ENCODE data around the gene ABLIM1. TPM values are rescaled to one million over a fixed set of nuclear protein-coding genes. Genes with fewer than 3 reads are reported as not detected.

ABLIM1 gene
- total and polyA plus RNA-seq, 5 experiments from 2014 or later = 267 to 430 (median 388) TPM

DNA sequence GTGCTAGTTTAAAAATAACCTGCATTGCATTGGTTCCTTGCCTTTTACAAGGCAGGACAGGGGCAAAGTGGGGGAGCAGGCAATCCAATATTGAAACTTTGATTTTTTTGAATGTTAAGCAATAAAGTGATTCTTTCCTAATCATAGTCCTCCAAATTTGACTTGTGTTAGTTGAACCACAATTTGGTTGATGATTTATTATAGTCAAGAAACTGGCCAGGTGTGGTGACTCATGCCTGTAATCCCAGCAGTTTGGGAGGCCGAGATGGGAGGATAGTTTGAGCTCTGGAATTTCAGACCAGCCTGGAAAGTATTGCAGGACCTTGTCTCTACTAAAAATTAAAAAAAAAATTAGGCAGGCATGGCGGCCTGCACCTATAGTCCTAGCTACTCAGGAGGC, 27.9 kb upstream of the ABLIM1 start:
- no peaks in the 10 kb centered on the region for H3K36me3 Mint-ChIP-seq
- H3K4me1 Mint-ChIP-seq = no peaks in the 10 kb centered on the region
- POLR2A ChIA-PET = no interaction called here
- H3K27ac Mint-ChIP-seq = no peak overlapping the region
- H3K4me3 Mint-ChIP-seq = no peak overlapping the region
- ATAC-seq (no peak), DNase-seq (no peak)
- H3K9me3 Mint-ChIP-seq = no peaks in the 10 kb centered on the region
- no peaks in the 10 kb centered on the region for H3K27me3 Mint-ChIP-seq

DNA sequence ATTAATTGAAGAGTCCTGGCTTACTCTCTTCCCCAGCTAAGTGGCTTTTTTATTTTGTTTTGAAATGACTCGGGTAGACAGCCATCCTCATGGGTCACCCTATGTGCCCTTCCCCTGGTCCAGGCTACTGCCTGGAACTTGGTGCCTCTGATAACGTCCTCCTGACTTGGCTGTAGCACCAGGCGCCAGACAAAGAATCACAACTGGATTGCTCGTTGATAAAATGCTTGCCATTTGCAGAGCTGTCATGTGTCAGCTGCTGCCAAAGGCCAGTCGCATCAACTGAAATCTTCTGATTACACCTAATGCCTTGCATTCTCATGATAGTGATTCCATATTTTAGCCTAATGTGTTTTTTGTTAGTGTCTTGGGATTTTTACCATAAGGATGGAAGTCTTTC, 27.4 kb upstream of the ABLIM1 start:
- no peaks in the 10 kb centered on the region for H3K4me1 Mint-ChIP-seq
- H3K27ac Mint-ChIP-seq = no peak overlapping the region
- DNase-seq = no peak
- POLR2A ChIA-PET = no interaction called here
- H3K27me3 Mint-ChIP-seq = no peaks in the 10 kb centered on the region
- no peaks in the 10 kb centered on the region for H3K36me3 Mint-ChIP-seq
- no peaks in the 10 kb centered on the region for H3K9me3 Mint-ChIP-seq
- no peak for ATAC-seq
- H3K4me3 Mint-ChIP-seq = no peak overlapping the region

DNA sequence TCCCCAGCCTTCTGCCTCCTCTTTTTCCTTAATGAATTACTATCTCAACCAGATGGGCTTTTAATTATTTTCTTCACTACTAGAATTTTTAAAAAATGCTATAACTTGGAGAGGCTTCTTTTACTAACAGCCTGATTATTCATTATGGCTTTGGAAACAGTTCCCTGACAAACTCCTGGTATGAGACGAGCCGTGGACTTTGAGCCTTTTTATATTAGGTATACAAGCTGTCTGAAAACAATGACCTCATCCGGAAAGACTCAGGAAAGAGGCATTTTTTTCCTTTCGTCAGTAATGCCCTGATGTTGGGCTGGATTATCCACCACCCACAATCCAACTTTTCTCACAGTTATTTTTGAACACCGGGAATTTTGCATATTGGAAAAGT, 26.7 kb upstream of the ABLIM1 start:
- no peaks in the 10 kb centered on the region for H3K9me3 Mint-ChIP-seq
- no peak for ATAC-seq
- no peak overlapping the region for H3K27ac Mint-ChIP-seq
- H3K36me3 Mint-ChIP-seq = no peaks in the 10 kb centered on the region
- no peak overlapping the region for H3K4me3 Mint-ChIP-seq
- no peaks in the 10 kb centered on the region for H3K27me3 Mint-ChIP-seq
- no peak for DNase-seq
- POLR2A ChIA-PET = no interaction called here
- H3K4me1 Mint-ChIP-seq = no peaks in the 10 kb centered on the region

DNA sequence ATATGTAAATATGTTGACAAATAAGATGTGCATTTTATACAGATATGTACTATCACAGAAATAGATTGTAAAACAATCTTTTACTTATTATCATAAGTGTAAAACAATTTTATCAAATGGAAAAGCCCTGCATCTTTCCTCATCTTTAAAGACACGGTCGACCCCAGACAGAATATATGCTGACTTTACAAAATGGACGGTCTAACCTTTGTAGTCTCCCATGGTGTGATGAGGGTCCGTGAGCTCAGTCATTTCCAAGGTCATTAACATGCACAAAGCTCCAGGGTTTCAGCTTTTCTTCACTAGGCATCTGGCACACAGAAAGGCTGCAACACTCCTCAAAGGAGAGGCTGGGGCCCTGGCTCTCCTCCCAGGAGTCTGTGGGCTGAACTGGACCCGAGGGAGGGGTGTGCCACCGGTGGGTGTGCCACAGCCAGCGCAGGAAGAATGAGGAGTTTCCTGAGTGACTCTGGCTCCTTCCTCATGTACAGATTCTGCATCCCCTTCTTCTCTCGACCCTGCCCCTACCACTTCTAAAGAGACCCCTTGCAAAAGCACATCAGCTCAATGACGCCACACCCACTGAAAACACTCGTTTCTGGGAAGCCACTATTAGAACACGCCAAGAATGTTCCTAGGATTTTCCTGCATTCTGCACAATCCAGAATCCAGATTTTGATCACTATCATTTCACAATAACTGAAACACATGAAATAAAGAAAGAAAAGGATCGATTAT, 26.2 kb upstream of the ABLIM1 start:
- peak overlapping the region in 1 of 10 donors; percentile 56 for H3K27ac Mint-ChIP-seq
- no peaks in the 10 kb centered on the region for H3K4me1 Mint-ChIP-seq
- DNase-seq (no peak), ATAC-seq (no peak)
- no peaks in the 10 kb centered on the region for H3K27me3 Mint-ChIP-seq
- POLR2A ChIA-PET = no interaction called here
- H3K4me3 Mint-ChIP-seq = no peak overlapping the region
- no peaks in the 10 kb centered on the region for H3K9me3 Mint-ChIP-seq
- H3K36me3 Mint-ChIP-seq = no peaks in the 10 kb centered on the region

DNA sequence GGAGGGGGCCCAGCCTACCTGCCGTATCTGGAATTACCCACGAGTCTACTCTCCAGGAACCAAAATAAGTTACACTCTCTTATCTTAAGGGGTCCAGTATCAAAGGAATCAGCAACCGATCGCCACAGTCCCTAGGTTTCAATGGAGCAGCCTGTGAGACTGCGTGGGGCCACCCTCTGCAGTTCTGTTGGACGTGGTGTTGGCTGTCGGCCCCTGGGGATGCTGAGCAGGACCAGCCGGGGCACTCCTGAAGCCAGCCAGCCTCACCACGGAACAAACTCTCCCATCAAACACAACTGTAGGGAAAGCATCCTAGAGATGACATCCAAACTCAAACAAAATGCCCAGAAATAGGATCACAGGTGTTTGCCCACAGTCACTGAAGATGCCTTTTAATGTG, 25.5 kb upstream of the ABLIM1 start:
- Mint-ChIP-seq H3K27me3 (peaks cover 0 to 2% (median 0%) of the 10 kb centered on the region in 5 donors), H3K9me3 (no peaks in the 10 kb centered on the region), H3K4me1 (no peaks in the 10 kb centered on the region), H3K36me3 (no peaks in the 10 kb centered on the region), H3K4me3 (no peak overlapping the region), H3K27ac (no peak overlapping the region)
- ATAC-seq (no peak), DNase-seq (no peak)
- POLR2A ChIA-PET = no interaction called here

DNA sequence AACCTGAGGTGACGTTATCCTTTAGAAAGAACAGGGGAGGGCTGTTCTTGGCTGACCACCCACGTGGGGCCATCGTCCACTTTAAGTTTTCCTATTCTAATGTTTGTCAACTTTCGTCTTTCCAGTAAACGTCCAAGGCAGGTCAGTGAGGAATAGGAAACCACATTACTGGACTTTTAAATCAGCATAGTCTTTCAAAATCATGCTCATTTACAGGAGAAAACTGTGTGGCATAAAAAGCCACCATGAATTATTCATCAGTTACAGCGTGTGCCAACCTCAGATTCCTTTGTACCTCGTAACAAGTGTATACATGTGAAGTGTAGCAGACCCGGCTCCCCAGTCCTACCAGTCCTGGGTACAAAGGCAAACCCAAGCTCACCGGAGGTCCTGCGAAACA, 25.1 kb upstream of the ABLIM1 start:
- POLR2A ChIA-PET = no interaction called here
- ATAC-seq (no peak), DNase-seq (no peak)
- Mint-ChIP-seq H3K4me1 (no peaks in the 10 kb centered on the region), H3K27ac (no peak overlapping the region), H3K27me3 (peaks cover 0 to 2% (median 0%) of the 10 kb centered on the region in 5 donors), H3K36me3 (no peaks in the 10 kb centered on the region), H3K4me3 (no peak overlapping the region), H3K9me3 (no peaks in the 10 kb centered on the region)

DNA sequence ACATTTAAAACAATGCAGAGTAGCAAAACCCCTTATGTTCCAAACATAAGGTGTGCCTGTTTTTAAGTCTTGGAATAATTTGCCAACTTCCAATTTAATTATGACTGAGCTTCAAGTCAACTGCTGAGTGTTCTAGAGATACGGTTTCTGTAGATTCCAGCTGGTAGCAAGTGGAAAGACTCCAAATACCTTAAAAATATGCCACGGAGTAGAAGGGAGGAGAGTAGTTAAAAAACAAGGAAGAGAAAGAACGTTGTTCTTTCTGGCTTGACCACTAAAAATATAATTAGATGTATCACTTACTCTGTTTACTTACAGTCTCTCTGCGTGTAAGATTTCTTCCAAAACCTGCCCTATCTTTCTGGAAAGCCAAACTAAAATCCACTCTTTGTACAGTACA, 24.5 kb upstream of the ABLIM1 start:
- H3K27ac Mint-ChIP-seq = no peak overlapping the region
- no peaks in the 10 kb centered on the region for H3K9me3 Mint-ChIP-seq
- no peaks in the 10 kb centered on the region for H3K36me3 Mint-ChIP-seq
- H3K4me3 Mint-ChIP-seq = no peak overlapping the region
- no peak for ATAC-seq
- POLR2A ChIA-PET = no interaction called here
- no peak for DNase-seq
- H3K27me3 Mint-ChIP-seq = peaks cover 0 to 2% (median 0%) of the 10 kb centered on the region in 5 donors
- H3K4me1 Mint-ChIP-seq = no peaks in the 10 kb centered on the region

DNA sequence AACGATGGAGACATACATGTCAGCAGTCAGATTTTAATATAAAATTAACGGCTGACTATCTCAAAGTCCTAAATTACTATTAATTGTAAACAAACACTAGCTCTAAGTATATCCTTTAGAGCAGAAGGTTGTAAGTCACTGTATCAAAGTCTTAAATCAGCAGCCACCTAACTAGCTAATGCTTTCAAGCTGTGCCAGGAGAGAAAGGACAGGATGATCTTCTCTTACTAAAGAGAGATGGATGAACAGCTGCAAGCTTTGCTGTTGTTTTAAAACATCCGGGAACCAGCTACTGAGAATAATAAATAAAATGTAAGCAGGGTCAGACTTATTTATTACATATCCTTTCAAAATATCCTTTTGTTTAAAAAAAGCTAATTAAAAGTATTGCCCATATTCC, 24.0 kb upstream of the ABLIM1 start:
- no peak overlapping the region for H3K27ac Mint-ChIP-seq
- H3K36me3 Mint-ChIP-seq = no peaks in the 10 kb centered on the region
- ATAC-seq (no peak), DNase-seq (no peak)
- no peaks in the 10 kb centered on the region for H3K9me3 Mint-ChIP-seq
- H3K27me3 Mint-ChIP-seq = peaks cover 0 to 2% (median 0%) of the 10 kb centered on the region in 5 donors
- POLR2A ChIA-PET = no interaction called here
- no peaks in the 10 kb centered on the region for H3K4me1 Mint-ChIP-seq
- H3K4me3 Mint-ChIP-seq = no peak overlapping the region

DNA sequence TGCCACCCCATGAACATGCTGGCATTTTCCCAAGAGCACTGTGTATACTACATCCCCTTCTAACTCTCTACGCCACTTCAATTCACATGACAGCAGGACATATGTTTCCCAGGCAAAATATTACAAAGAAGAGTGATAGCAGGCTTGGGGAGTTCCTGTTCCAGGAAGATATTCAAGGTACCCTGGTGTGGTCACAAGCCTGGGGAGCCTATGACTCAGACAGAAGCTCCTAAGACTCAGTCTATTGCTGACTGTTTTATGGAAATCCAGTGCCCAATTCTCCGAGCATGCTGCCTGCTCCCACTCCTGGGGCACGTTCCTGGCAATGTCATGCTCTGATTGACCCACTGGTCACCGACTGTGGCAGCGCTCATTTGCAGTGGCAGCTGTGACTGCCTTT, 23.5 kb upstream of the ABLIM1 start:
- POLR2A ChIA-PET = no interaction called here
- ATAC-seq (no peak), DNase-seq (no peak)
- Mint-ChIP-seq H3K4me3 (no peak overlapping the region), H3K4me1 (no peaks in the 10 kb centered on the region), H3K27ac (no peak overlapping the region), H3K9me3 (no peaks in the 10 kb centered on the region), H3K27me3 (peaks cover 0 to 2% (median 0%) of the 10 kb centered on the region in 5 donors), H3K36me3 (no peaks in the 10 kb centered on the region)

DNA sequence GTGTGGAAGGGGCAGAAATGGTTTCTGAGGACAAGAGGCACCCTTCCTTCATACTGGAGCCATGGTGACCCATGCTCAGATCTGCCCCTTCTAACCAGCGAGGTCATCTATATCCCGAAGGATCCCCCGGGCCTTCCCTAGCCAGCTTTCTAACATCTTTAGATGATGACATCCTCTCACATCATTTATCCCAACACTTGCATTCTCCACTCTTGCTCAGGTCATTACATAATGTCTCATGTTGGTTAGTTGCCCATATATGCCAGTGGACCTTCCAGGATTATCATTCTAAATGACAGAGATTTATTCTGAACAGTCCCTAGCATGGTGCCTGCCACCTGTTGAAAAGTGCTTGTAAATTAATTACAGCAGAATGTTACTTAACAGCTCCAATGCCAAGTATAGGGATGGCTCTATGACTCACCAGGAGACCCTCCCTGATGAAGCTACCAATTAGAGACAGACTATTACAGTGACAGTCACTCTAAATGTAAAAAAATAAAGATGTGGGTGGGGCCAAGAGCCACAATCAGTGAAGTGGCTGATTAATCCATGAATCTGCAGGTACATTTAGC, 22.6 kb upstream of the ABLIM1 start:
- H3K27ac Mint-ChIP-seq = no peak overlapping the region
- H3K9me3 Mint-ChIP-seq = no peaks in the 10 kb centered on the region
- POLR2A ChIA-PET = no interaction called here
- ATAC-seq (no peak), DNase-seq (no peak)
- peaks cover 0 to 5% (median 0%) of the 10 kb centered on the region in 5 donors for H3K27me3 Mint-ChIP-seq
- no peak overlapping the region for H3K4me3 Mint-ChIP-seq
- no peaks in the 10 kb centered on the region for H3K4me1 Mint-ChIP-seq
- H3K36me3 Mint-ChIP-seq = no peaks in the 10 kb centered on the region

DNA sequence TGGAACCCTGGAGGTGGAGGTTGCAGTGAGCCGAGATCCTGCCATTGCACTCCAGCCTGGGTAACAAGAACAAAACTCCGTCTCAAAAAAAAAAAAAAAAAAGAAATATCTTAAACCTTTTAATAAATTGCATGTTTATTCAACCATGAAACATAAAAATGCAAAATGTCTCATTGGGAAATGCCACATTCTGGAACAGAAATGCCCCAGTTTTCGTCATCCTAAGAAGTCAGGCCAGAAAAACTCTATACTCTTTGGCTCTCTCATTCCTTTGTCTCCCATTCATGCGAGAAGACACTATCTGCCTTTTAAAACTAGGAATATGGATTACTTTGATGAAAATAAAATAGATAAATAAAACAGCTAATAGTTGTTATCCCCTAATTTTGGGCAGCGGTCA, 21.5 kb upstream of the ABLIM1 start:
- H3K9me3 Mint-ChIP-seq = no peaks in the 10 kb centered on the region
- no peak overlapping the region for H3K4me3 Mint-ChIP-seq
- peaks cover 0 to 9% (median 0%) of the 10 kb centered on the region in 5 donors for H3K27me3 Mint-ChIP-seq
- DNase-seq (no peak), ATAC-seq (no peak)
- H3K27ac Mint-ChIP-seq = no peak overlapping the region
- H3K4me1 Mint-ChIP-seq = no peaks in the 10 kb centered on the region
- no peaks in the 10 kb centered on the region for H3K36me3 Mint-ChIP-seq
- POLR2A ChIA-PET = no interaction called here

DNA sequence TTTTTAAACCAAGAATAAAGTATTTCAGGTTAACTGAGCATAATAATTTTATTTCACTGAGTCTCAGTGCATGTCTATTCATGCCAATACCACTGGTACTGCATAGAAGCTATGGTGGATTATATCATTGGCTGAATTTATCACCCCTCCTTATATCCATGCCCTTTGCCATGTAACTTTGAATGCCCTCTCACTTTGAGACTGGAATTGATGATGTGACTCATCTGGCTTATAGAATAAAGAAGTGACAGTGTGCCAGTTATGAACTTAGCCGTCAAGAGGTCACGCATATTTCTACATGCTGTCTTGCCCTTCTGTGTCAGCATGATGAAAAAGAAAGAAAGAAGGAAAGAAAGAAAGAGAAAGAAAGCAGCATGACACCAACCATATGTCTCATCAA, 20.7 kb upstream of the ABLIM1 start:
- H3K36me3 Mint-ChIP-seq = no peaks in the 10 kb centered on the region
- ATAC-seq (no peak), DNase-seq (no peak)
- H3K27me3 Mint-ChIP-seq = peaks cover 0 to 9% (median 0%) of the 10 kb centered on the region in 5 donors
- no peaks in the 10 kb centered on the region for H3K9me3 Mint-ChIP-seq
- POLR2A ChIA-PET = no interaction called here
- no peaks in the 10 kb centered on the region for H3K4me1 Mint-ChIP-seq
- H3K4me3 Mint-ChIP-seq = no peak overlapping the region
- no peak overlapping the region for H3K27ac Mint-ChIP-seq

DNA sequence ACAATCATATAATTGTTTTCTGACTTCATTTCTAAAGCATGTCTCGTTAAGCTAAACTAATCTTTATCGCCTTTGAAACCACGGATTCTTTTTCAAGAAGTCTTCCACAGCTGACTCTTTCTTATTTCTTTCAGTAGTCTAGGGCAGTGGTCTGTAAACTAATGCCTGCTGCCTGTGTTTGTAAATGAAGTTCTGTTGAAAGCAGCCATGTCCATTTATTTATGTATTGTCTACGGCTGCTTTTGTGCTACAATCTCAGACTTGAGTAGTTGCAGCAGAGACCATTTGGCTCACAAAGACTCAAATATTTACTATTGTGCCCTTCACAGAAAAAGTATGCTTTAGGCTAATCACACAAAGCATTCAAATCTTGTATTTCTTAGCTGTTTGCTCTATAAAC, 20.3 kb upstream of the ABLIM1 start:
- Mint-ChIP-seq H3K4me1 (no peaks in the 10 kb centered on the region), H3K27ac (no peak overlapping the region), H3K4me3 (no peak overlapping the region), H3K36me3 (no peaks in the 10 kb centered on the region), H3K9me3 (no peaks in the 10 kb centered on the region), H3K27me3 (peaks cover 0 to 13% (median 3%) of the 10 kb centered on the region in 5 donors)
- DNase-seq (no peak), ATAC-seq (no peak)
- POLR2A ChIA-PET = no interaction called here

DNA sequence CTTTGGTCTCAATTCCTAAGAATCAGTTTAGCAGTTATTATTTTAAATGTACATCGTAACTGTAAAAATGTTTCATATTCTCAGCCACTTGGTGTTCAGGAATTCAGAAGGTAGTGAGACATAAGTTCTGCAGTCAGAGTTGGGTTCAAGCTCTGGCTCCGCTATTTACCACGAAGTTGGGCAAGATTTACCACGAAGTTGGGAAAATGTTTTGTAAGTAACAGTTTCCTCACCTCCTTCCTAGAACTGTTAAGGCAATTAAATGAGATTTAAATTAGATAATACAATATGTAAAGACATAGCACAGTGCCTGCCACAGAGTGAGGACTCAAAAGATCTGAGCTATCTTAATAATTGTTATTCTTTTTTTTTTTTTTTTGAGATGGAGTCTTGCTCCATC, 16.3 kb upstream of the ABLIM1 start:
- no peaks in the 10 kb centered on the region for H3K36me3 Mint-ChIP-seq
- no peaks in the 10 kb centered on the region for H3K9me3 Mint-ChIP-seq
- ATAC-seq (no peak), DNase-seq (no peak)
- no peak overlapping the region for H3K27ac Mint-ChIP-seq
- H3K27me3 Mint-ChIP-seq = peaks cover 0 to 14% (median 5%) of the 10 kb centered on the region in 5 donors
- H3K4me3 Mint-ChIP-seq = no peak overlapping the region
- H3K4me1 Mint-ChIP-seq = no peaks in the 10 kb centered on the region
- POLR2A ChIA-PET = no interaction called here

All from naive thymus-derived CD8-positive, alpha-beta T cell (primary cell).